ENCODE data around the gene LRRC56. TPM values are rescaled to one million over a fixed set of nuclear protein-coding genes. Genes with fewer than 3 reads are reported as not detected.

The LRRC56 gene
- total and polyA plus RNA-seq, 9 of the 15 experiments (the other 6 are each of a cell fraction or from before 2014, with no cell fraction given): 0.03 to 4.5 (median 1.0) TPM; not detected in 1

DNA sequence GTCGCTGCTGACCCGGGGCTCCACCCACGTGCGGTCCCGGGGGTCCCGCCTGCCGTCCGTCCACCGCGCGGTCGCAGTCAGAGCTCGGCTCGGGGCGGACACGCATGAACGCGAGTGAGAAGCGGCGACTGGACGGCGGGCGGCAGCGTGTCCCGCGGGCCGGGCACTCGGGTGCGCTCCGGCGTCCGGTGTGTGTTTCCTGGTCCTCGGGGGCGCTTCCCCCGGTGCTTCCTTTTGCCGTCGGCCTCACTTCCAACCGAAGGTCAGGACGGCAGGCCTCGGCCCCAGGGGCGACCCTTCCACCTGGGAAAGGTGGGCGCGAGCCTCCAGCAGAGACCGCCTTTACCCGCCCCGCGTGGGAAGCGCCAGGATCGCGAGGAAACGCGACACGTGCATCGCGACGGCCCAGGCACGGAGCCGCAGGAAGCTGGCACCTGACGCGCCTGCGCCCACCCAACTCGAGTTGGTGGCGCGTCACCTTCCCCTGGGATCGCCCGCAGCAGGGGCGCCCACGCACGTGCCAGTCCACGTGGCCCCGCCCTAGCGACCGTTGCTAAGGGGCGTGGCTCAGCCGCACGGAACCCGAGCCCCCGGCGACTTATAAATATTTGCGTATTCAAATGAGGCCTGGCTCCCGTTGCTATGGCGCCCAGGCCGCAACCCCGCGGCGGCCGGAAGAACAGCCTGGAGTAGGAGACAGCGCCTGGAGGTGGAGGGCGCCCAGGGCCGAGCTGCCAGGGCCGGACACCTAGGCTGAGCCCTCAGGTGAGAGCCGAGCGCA lies at the start of gene LRRC56 (continued):
- TF ChIP-seq MEF2D (tag; conservative IDR thresholded peaks at IDR 0.05; ENCODE audit: low read depth) (no peak), GABPB1 (CRISPR knock-in tag; IDR thresholded peaks at IDR 0.05) (0 out of 2 replicates have a peak, but pooled peaks have one; percentile 39), HMGN3 (IDR thresholded peaks at IDR 0.05; ENCODE audit: borderline replicate concordance, extremely low read depth, insufficient read length, low read depth, low read length) (peak; percentile 65), ZNF263 (CRISPR knock-in tag; IDR thresholded peaks at IDR 0.05; ENCODE audit: borderline replicate concordance) (no peak), YY1 (IDR thresholded peaks at IDR 0.05; ENCODE audit: borderline replicate concordance in 1 of 3, control insufficient read depth in 1 of 3, extremely low read depth in 1 of 3, insufficient read depth in 3 of 3, insufficient read length in 1 of 3, insufficient replicate concordance in 2 of 3, low read depth in 1 of 3, low read length in 2 of 3) (peak in 1 of 3 experiments; percentile 46), TBP (optimal IDR thresholded peaks at IDR 0.05; ENCODE audit: low read depth, low read length) (peak; percentile 66), TRIM24 (IDR thresholded peaks at IDR 0.05) (0 out of 4 replicates have a peak, but pooled peaks of 1 of the 2 experiments have one; percentile 45), CBX5 (IDR thresholded peaks at IDR 0.05; ENCODE audit: borderline replicate concordance, low read depth) (no peak), ZNF134 (CRISPR knock-in tag; conservative IDR thresholded peaks at IDR 0.05) (no peak), ZNF384 (IDR thresholded peaks at IDR 0.05; ENCODE audit: low read depth, low read length) (no peak), EGR1 (conservative IDR thresholded peaks at IDR 0.05) (peak; percentile 94), ZNF146 (CRISPR knock-in tag; IDR thresholded peaks at IDR 0.05; ENCODE audit: unreplicated experiment) (no peak), BHLHE40 (IDR thresholded peaks at IDR 0.05; ENCODE audit: low read length) (peak; percentile 99), NRF1 (conservative IDR thresholded peaks at IDR 0.05 in 1 of 2, IDR thresholded peaks at IDR 0.05 in 1 of 2) (peak; percentile 45 to 64; a peak in 3 of 4 replicates), NR2C2 (CRISPR knock-in tag; IDR thresholded peaks at IDR 0.05) (0 out of 2 replicates have a peak, but pooled peaks have one; percentile 55), NR2C2 (tag; IDR thresholded peaks at IDR 0.05) (no peak; the same call in 1 of the 2 replicates), ESRRA (IDR thresholded peaks at IDR 0.05; ENCODE audit: borderline replicate concordance, low read depth) (0 out of 2 replicates have a peak, but pooled peaks have one; percentile 26), FOS (IDR thresholded peaks at IDR 0.05; ENCODE audit: extremely low read depth, insufficient read length) (no peak), BMI1 (IDR thresholded peaks at IDR 0.05; ENCODE audit: low read length) (peak; percentile 91), CBX3 (IDR thresholded peaks at IDR 0.05; ENCODE audit: borderline replicate concordance in 1 of 2, low read length in 2 of 2) (peak in 1 of 2 experiments; percentile 65; a peak in 1 of 3 replicates), ZNF24 (IDR thresholded peaks at IDR 0.05) (no peak), ZNF174 (CRISPR knock-in tag; IDR thresholded peaks at IDR 0.05) (no peak), SP1 (CRISPR knock-in tag; IDR thresholded peaks at IDR 0.05) (peak; percentile 88), BCL6 (CRISPR knock-in tag; IDR thresholded peaks at IDR 0.05) (no peak)
- TF ChIP-seq, protein P1, sequence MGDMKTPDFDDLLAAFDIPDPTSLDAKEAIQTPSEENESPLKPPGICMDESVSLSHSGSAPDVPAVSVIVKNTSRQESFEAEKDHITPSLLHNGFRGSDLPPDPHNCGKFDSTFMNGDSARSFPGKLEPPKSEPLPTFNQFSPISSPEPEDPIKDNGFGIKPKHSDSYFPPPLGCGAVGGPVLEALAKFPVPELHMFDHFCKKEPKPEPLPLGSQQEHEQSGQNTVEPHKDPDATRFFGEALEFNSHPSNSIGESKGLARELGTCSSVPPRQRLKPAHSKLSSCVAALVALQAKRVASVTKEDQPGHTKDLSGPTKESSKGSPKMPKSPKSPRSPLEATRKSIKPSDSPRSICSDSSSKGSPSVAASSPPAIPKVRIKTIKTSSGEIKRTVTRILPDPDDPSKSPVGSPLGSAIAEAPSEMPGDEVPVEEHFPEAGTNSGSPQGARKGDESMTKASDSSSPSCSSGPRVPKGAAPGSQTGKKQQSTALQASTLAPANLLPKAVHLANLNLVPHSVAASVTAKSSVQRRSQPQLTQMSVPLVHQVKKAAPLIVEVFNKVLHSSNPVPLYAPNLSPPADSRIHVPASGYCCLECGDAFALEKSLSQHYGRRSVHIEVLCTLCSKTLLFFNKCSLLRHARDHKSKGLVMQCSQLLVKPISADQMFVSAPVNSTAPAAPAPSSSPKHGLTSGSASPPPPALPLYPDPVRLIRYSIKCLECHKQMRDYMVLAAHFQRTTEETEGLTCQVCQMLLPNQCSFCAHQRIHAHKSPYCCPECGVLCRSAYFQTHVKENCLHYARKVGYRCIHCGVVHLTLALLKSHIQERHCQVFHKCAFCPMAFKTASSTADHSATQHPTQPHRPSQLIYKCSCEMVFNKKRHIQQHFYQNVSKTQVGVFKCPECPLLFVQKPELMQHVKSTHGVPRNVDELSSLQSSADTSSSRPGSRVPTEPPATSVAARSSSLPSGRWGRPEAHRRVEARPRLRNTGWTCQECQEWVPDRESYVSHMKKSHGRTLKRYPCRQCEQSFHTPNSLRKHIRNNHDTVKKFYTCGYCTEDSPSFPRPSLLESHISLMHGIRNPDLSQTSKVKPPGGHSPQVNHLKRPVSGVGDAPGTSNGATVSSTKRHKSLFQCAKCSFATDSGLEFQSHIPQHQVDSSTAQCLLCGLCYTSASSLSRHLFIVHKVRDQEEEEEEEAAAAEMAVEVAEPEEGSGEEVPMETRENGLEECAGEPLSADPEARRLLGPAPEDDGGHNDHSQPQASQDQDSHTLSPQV (IDR thresholded peaks at IDR 0.05): peak; percentile 82
